Measurements from ENCODE around the gene CISH. TPM values are rescaled to one million over a fixed set of nuclear protein-coding genes. Genes with fewer than 3 reads are reported as not detected.

The CISH gene
- total RNA-seq, 1 donor from 2014 or later: 15.0 TPM

DNA sequence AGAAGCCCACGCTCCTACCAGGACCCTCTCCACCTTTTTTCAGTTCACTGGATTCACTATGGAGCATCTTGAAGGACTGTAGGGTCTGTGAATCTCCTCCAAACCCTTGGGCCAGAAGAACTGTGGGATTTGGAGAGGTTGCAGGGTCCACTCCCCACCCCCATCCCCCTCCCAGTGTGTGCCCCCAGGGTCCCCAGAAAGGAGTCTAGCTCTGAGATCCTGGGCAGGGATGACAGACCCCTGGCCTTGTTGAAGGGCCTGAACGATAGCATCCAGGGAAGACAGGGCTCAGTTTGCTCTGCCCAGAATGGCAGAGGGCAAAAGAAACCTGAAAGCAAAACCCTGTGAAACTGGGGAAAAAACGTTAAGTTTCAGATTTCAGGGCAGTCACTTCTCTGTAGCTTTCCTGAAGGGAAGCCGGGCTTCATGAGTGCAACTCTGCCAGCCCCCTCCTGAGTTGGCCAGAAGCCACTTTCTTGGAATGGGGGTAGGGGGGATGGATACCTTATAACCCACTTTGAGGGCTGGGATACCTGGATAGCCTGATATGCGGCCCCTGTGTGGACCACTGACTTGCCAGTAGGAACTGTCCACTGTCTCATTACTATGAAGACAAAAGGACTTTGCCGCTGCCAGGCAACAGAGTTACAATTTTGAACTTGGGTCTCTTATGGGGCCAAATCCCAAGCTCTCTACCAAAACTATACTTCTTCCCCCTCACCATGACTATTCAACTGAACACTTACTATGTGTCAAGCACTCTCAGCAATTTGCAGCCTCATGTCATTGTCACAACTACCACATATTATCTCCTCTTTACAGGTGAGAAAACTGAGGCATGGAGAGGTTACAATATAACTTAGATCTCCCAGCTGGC is 1.6 kb upstream of the CISH start:
- no peak for DNase-seq (ENCODE audit: low spot score)

GRCh38 chr3:50612234-50612882 is 784 bp upstream of the CISH start:
- no peak for DNase-seq (ENCODE audit: low spot score)

DNA sequence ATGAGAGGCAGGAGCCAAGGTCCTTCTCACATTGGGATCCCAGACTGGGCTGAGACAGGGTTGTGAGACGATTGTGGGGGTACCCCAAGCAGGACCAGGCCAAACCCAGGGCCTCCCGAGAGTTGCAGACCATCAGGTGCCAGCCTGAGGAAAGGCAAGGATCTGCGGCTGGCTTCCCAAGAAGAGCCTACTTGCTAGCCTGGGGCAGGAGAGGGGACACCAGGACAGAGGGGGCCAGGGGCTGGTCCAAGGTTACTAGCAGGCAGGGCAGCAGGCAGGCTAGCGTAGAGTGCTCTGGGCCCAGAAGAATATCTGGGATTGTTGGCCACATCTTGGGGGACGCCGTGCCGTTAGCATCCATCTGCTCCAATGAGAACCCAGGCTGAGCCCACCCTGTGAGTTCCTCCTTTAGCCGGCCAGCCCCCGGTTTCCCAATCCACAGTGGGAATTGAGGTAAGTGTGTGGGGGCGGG is 546 bp downstream of the CISH start:
- DNase-seq (ENCODE audit: low spot score): no peak

- peak; percentile 81 for DNase-seq (ENCODE audit: low spot score)
These were observed 1.2 kb downstream of the CISH start for GRCh38 chr3:50610181-50610971.

GRCh38 chr3:50609763-50610085 is 1.9 kb downstream of the CISH start:
- DNase-seq (ENCODE audit: low spot score): no peak

- no peak for DNase-seq (ENCODE audit: low spot score)
These were observed 2.4 kb downstream of the CISH start for GRCh38 chr3:50609071-50609762.

GRCh38 chr3:50608278-50608677 is 3.3 kb downstream of the CISH start:
- no peak for DNase-seq (ENCODE audit: low spot score)

GRCh38 chr3:50607271-50608091 is 4.1 kb downstream of the CISH start:
- no peak for DNase-seq (ENCODE audit: low spot score)

- DNase-seq (ENCODE audit: low spot score): no peak
These were observed 5.0 kb downstream of the CISH start for GRCh38 chr3:50606596-50606995.

DNA sequence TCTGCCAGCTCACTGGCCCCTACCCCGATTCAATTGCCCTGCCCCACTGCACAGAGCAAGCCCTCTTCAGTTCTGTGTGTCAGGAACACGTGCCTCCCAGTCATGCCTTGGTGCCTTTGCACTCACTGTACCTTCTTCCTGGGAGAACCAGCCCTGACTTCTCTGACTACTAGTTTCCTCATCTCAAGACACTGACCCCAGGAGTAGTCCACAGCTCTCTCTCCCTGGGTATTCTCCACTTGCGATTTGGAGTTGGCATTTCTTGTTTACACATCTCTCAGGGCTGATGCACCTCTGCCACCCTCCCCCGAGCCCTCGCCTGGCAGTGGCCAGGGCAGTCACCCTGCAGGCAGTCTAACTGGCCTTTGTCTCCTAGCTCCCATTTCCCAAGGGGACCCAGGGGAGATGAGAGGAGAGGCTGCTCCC is 5.7 kb downstream of the CISH start:
- DNase-seq (ENCODE audit: low spot score): no peak

- no peak for DNase-seq (ENCODE audit: low spot score)
These were observed 6.7 kb downstream of the CISH start for GRCh38 chr3:50604628-50605588.

GRCh38 chr3:50604110-50604621 is 7.4 kb downstream of the CISH start:
- no peak for DNase-seq (ENCODE audit: low spot score)

- no peak for DNase-seq (ENCODE audit: low spot score)
These were observed 8.1 kb downstream of the CISH start for GRCh38 chr3:50603261-50604109.

DNA sequence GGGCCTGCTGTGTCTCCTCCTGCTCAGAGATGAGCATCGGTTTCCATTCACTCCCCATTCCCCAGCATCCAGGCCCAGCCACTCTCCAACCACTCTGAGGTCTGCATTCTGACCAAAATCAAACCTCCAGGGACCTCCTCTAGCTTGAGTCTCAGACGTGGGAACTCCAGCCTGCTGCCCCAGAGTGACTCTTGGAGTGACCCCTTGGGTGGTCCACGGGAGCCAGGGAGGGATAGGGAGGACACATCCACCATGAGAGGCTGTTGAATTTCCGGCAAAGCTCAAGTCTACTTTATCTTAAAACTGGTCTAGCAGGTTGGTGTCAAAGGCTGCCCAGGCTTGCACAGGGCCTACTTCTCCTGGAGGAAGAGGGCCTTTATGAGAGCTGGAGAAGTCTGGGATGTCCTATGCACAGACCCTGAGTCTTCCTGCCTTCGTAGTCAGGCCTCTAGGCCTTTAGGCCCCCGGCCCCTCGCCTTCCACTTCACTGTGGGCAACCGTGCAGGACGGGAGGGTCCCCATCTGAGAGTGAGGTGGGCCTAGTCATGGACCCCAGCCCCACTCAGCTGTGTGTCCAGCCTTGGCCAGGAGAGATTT is 8.9 kb downstream of the CISH start:
- DNase-seq (ENCODE audit: low spot score): peak; percentile 74

DNA sequence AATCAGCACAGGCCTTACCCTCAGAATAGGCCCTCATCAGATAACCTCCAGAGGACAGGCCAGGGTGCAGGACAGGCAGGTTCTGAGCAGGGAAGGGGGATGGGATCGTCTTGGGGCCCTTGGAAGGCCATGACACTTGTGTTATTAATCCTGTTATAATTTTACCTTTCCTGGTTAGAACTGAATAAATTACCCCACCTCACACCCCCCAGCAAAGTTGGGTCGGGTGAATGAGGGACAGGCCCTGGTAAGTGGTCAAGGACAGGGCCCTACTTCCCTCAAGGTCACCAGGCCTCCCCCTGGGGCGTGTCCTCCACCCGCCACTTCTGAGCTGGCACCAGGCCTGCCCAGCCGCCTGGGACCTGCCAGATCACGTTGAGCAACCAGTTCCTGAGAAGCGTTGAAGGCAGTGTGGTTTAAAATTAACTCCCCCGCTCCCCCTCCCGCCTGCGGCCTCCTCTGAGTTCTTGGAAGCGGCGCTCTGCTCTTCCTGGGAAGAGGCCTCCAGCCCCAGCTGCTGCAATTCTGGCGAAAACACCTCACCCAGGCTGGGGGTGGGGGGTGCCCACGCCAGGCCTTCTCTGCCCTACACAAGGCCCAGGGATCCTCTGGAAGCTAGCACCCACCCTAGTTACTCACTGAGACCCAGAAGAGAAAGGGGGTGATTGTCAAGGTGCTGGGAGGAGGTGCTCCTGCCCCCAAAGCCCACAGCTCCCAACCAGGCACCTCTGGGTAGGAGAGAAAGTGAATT is 10.6 kb downstream of the CISH start:
- peak; percentile 97 for DNase-seq (ENCODE audit: low spot score)

DNA sequence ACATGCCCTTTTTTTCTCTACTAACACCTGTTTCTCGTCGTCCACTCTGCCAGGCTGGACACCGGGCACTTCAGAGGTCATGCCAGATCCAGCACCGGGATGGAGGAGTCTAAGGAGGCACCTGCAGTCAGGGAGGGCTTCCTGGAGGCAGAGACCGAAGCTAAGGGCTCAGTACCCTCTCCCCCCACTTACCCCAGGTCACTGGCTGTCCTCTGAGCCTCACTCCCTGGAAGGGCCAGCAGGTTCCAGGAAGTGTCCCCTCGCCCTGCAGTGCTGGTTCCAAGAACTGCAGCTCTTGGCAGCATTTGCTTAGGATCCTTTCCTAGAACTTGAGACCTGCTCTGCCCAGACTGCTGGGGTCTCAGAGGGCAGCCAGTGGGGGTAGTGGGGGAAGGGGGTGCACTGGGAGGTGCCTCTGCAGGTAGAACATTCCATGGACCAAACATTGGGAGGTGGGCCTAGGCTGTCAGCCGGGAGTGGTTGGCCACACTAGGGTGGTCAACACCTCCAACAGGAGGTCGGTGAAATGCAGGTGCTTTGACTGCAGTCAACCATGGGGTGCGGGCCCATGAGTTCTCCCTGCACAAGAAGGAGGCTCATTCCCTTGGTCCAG is 11.3 kb downstream of the CISH start:
- no peak for DNase-seq (ENCODE audit: low spot score)

DNA sequence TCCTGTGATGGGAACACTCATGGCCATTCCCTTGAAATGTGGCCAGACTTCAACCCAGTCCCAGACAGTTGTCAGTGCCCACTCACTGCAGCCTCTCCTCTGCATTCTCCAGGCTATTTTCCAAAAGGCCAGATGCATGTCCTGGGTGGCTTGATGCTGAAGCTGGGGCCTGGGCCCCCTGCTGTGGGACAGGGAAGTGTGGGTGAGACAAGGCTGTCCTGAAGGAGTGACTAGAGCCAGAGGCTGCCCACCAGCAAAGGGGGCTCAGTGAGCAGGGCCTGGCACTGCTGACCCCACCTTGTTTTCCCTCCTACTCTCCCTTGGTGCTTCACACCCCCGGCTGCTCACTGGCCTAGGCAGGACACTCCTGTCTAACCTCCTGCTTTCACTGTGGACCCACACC is 11.9 kb downstream of the CISH start:
- no peak for DNase-seq (ENCODE audit: low spot score)
